SK-N-SH (cell line): ENCODE results near the gene OR52E1. TPM values are rescaled to one million over a fixed set of nuclear protein-coding genes. Genes with fewer than 3 reads are reported as not detected.

Experiments used
- polyA plus RNA-seq, 3 experiments: library from polyadenylated mRNA; depleted of rRNA; stranded (reverse); fragments of >200 nt; gene quantifications; 2 replicates each; pipeline ENCODE4 v1.2.3, GENCODE V29; 2012

OR52E1 gene
- polyA plus RNA-seq, 1 of the 3 experiments (the other 2 are of a cell fraction): not detected

Other genes starting within 250 kb of the OR52E1 start
- gene OR51F2, start 248.3 kb upstream of the OR52E1 start, polyA plus RNA-seq (2012; rRNA removed): not detected in 2 replicates
- gene OR51S1, start 220.4 kb upstream of the OR52E1 start, polyA plus RNA-seq (2012; rRNA removed): not detected in 2 replicates
- gene OR51T1, start 187.7 kb upstream of the OR52E1 start, polyA plus RNA-seq (2012; rRNA removed): not detected in 2 replicates
- gene OR51A7, start 165.8 kb upstream of the OR52E1 start, polyA plus RNA-seq (2012; rRNA removed): not detected in 2 replicates
- gene OR51G2, start 150.2 kb upstream of the OR52E1 start, polyA plus RNA-seq (2012; rRNA removed): not detected in 2 replicates
- gene OR51G1, start 145.2 kb upstream of the OR52E1 start, polyA plus RNA-seq (2012; rRNA removed): not detected in 2 replicates
- not detected in 2 replicates for gene OR51A4, start 122.0 kb upstream of the OR52E1 start, polyA plus RNA-seq (2012; rRNA removed)
- not detected in 2 replicates for gene OR51A2, start 113.9 kb upstream of the OR52E1 start, polyA plus RNA-seq (2012; rRNA removed)
- not detected in 2 replicates for gene OR51L1, start 74.7 kb upstream of the OR52E1 start, polyA plus RNA-seq (2012; rRNA removed)
- not detected in 2 replicates for gene OR52J3, start 23.0 kb upstream of the OR52E1 start, polyA plus RNA-seq (2012; rRNA removed)
- gene OR52E2, start 9.9 kb upstream of the OR52E1 start, polyA plus RNA-seq (2012; rRNA removed): not detected in 2 replicates
- not detected in 2 replicates for gene OR52A5, start 68.8 kb downstream of the OR52E1 start, polyA plus RNA-seq (2012; rRNA removed)
- not detected in 2 replicates for gene OR52A1, start 85.2 kb downstream of the OR52E1 start, polyA plus RNA-seq (2012; rRNA removed)
- not detected in 2 replicates for gene OR51V1, start 131.1 kb downstream of the OR52E1 start, polyA plus RNA-seq (2012; rRNA removed)
- not detected in 2 replicates for gene HBB, start 157.5 kb downstream of the OR52E1 start, polyA plus RNA-seq (2012; rRNA removed)
- not detected in 2 replicates for gene HBD, start 164.9 kb downstream of the OR52E1 start, polyA plus RNA-seq (2012; rRNA removed)
- gene HBG1, start 180.3 kb downstream of the OR52E1 start, polyA plus RNA-seq (2012; rRNA removed): not detected in 2 replicates
- 0.33 TPM in 1 of 2 replicates, not detected in the other for gene HBG2, start 185.2 kb downstream of the OR52E1 start, polyA plus RNA-seq (2012; rRNA removed)
- gene HBE1, start 200.4 kb downstream of the OR52E1 start, polyA plus RNA-seq (2012; rRNA removed): 2.4 TPM in 2 replicates
- gene OR51B4, start 232.4 kb downstream of the OR52E1 start, polyA plus RNA-seq (2012; rRNA removed): 0.07 and 0.29 TPM in 2 replicates